SH-SY5Y (cell line): Measurements from ENCODE around the gene KRT5.

Experiments
- GATA2 ChIP-seq: IDR thresholded peaks from 2 replicates; pipeline ENCODE4 v1.6.1; 2011; ENCODE audit warnings: mild to moderate bottlenecking, low read depth, low read length
- GATA3 ChIP-seq: IDR thresholded peaks from 2 replicates; pipeline ENCODE4 v1.6.1; 2011; ENCODE audit warnings: low read depth, mild to moderate bottlenecking, low read length, moderate library complexity

GRCh38 chr12:52532636-52533035 is 12.4 kb upstream of the KRT5 start:
- TF ChIP-seq GATA2 (no peak), GATA3 (no peak)
